Hepatocyte (in vitro differentiated cells): ENCODE measurements around the gene DSG1. TPM values are rescaled to one million over a fixed set of nuclear protein-coding genes. Genes with fewer than 3 reads are reported as not detected.
"Not testable (repeated sequence)": the region's sequence is repeated elsewhere in the genome, so short reads cannot be mapped to it uniquely, and the experiment has no call there.

Experiments
- DNase-seq: peaks from one replicate; pipeline ENCODE4 v3.0.0-alpha.2; 2016; ENCODE audit warnings: low spot score
- H2AFZ ChIP-seq: fragments of 200-600 bp; sonication (generic); 2 replicates; pipeline ENCODE4 v1.6.0; 2016; ENCODE audit warnings: antibody characterized with exemption, mild to moderate bottlenecking
- H3K27ac ChIP-seq: fragments of 200-600 bp; sonication (generic); 2 replicates; pipeline ENCODE4 v1.5.1; 2016; ENCODE audit warnings: mild to moderate bottlenecking
- H3K27me3 ChIP-seq: fragments of 200-600 bp; sonication (generic); 2 replicates; pipeline ENCODE4 v1.6.1; 2016
- H3K36me3 ChIP-seq: fragments of 200-600 bp; sonication (generic); replicated peaks from 2 replicates; pipeline ENCODE4 v1.5.1; 2016; ENCODE audit warnings: low read depth; ENCODE audit not compliant: insufficient read depth
- H3K4me1 ChIP-seq: fragments of 200-600 bp; sonication (generic); 2 replicates; pipeline ENCODE4 v1.5.1; 2016; ENCODE audit warnings: mild to moderate bottlenecking, moderate library complexity; ENCODE audit not compliant: insufficient read depth
- H3K4me2 ChIP-seq: fragments of 200-600 bp; sonication (generic); 2 replicates; pipeline ENCODE4 v1.6.0; 2016
- H3K4me3 ChIP-seq: fragments of 200-600 bp; sonication (generic); 2 replicates; pipeline ENCODE4 v1.5.1; 2016; ENCODE audit warnings: mild to moderate bottlenecking
- H3K79me2 ChIP-seq: fragments of 200-600 bp; sonication (generic); 2 replicates; pipeline ENCODE4 v1.6.0; 2017; ENCODE audit warnings: mild to moderate bottlenecking
- H3K9me2 ChIP-seq: fragments of 200-600 bp; sonication (generic); replicated peaks from 2 replicates; pipeline ENCODE4 v1.6.0; 2017; ENCODE audit warnings: mild to moderate bottlenecking; ENCODE audit not compliant: insufficient read depth
- H3K9me3 ChIP-seq: fragments of 200-600 bp; sonication (generic); 2 replicates; pipeline ENCODE4 v1.5.1; 2016; ENCODE audit warnings: low read depth, mild to moderate bottlenecking
- H4K20me1 ChIP-seq: fragments of 200-600 bp; sonication (generic); 2 replicates; pipeline ENCODE4 v1.6.0; 2016; ENCODE audit warnings: mild to moderate bottlenecking; ENCODE audit not compliant: insufficient read depth, poor library complexity, severe bottlenecking
- CTCF ChIP-seq: fragments of 200-600 bp; sonication (generic); IDR thresholded peaks from 2 replicates; pipeline ENCODE4 v1.5.1; 2016; ENCODE audit warnings: antibody characterized with exemption, mild to moderate bottlenecking; ENCODE audit not compliant: poor library complexity
- EZH2 ChIP-seq: fragments of 200-600 bp; sonication (generic); IDR thresholded peaks from 2 replicates; pipeline ENCODE4 v1.6.1; 2016; ENCODE audit warnings: antibody characterized with exemption, mild to moderate bottlenecking, borderline replicate concordance
- EZH2phosphoT487 ChIP-seq: fragments of 200-600 bp; sonication (generic); IDR thresholded peaks from one replicate; pipeline ENCODE4 v1.6.1; 2018; ENCODE audit warnings: antibody characterized with exemption, mild to moderate bottlenecking, low read depth, moderate library complexity; ENCODE audit not compliant: unreplicated experiment, severe bottlenecking
- WGBS: methylation state at CpG from one replicate; pipeline ENCODE4 v1.1.6; 2016; ENCODE audit warnings: low lambda C conversion rate; ENCODE audit errors: missing lambda C conversion rate; 5-methylcytosine and 5-hydroxymethylcytosine counted together
- polyA plus RNA-seq: library from polyadenylated mRNA; unstranded; fragments of >200 nt; fragmentation: Nextera tagmentation; extraction: Ambion mirVana; gene quantifications from 2 replicates; pipeline ENCODE4 v1.2.1, GENCODE V29; 2016
- total RNA-seq: library from RNA; depleted of rRNA; stranded (reverse); fragments of >200 nt; gene quantifications from 2 replicates; pipeline ENCODE4 v1.2.3, GENCODE V29; 2014

The DSG1 gene
- total and polyA plus RNA-seq, 2 experiments from 2014 or later = 0.65 to 0.70 TPM

- Histone ChIP-seq H3K79me2 (no peaks in the 10 kb centered on the region), H3K4me2 (no peak overlapping the region), H3K27me3 (no peaks in the 10 kb centered on the region), H2AFZ (no peak overlapping the region), H3K27ac (no peak overlapping the region), H3K9me3 (no peaks in the 10 kb centered on the region), H4K20me1 (no peaks in the 10 kb centered on the region), H3K4me1 (no peaks in the 10 kb centered on the region), H3K9me2 (no peaks in the 10 kb centered on the region), H3K4me3 (no peak overlapping the region), H3K36me3 (no peaks in the 10 kb centered on the region)
- TF ChIP-seq EZH2 (no peak), EZH2phosphoT487 (no peak), CTCF (no peak)
- 91% methylated on average over 4 of the region's 4 CpGs for WGBS
- DNase-seq = no peak
Observed at GRCh38 chr18:31343454-31343853, 25.5 kb downstream of the DSG1 start.

GRCh38 chr18:31353336-31353735 is 35.4 kb downstream of the DSG1 start:
- not testable (repeated sequence) for H4K20me1 ChIP-seq, H2AFZ ChIP-seq, H3K27me3 ChIP-seq, H3K9me2 ChIP-seq, H3K4me2 ChIP-seq, H3K36me3 ChIP-seq, H3K4me1 ChIP-seq, H3K9me3 ChIP-seq, H3K79me2 ChIP-seq, DNase-seq, H3K27ac ChIP-seq, H3K4me3 ChIP-seq
- 80% methylated on average over 8 of the region's 17 CpGs for WGBS

- no peaks in the 10 kb centered on the region for H3K9me3 ChIP-seq
- no peaks in the 10 kb centered on the region for H3K36me3 ChIP-seq
- H3K27ac ChIP-seq = no peak overlapping the region
- no peaks in the 10 kb centered on the region for H4K20me1 ChIP-seq
- no peaks in the 10 kb centered on the region for H3K9me2 ChIP-seq
- no peaks in the 10 kb centered on the region for H3K27me3 ChIP-seq
- H3K4me1 ChIP-seq = no peaks in the 10 kb centered on the region
- no peak for DNase-seq
- WGBS = 98% methylated on average over 8 of the region's 8 CpGs
- no peaks in the 10 kb centered on the region for H3K79me2 ChIP-seq
- no peak overlapping the region for H2AFZ ChIP-seq
- H3K4me3 ChIP-seq = no peak overlapping the region
- H3K4me2 ChIP-seq = no peak overlapping the region
- TF ChIP-seq EZH2 = no peak
- TF ChIP-seq EZH2phosphoT487 = no peak
- TF ChIP-seq CTCF = no peak
Observed at GRCh38 chr18:31354990-31355389, 37.0 kb downstream of the DSG1 start.

- H3K79me2 ChIP-seq = no peaks in the 10 kb centered on the region
- no peaks in the 10 kb centered on the region for H3K9me2 ChIP-seq
- no peak overlapping the region for H2AFZ ChIP-seq
- no peak overlapping the region for H3K27ac ChIP-seq
- no peak for DNase-seq
- TF ChIP-seq EZH2 = no peak
- TF ChIP-seq CTCF = no peak
- TF ChIP-seq EZH2phosphoT487 = no peak
- no peaks in the 10 kb centered on the region for H3K9me3 ChIP-seq
- WGBS = 89% methylated on average over 5 of the region's 5 CpGs
- no peak overlapping the region for H3K4me3 ChIP-seq
- no peaks in the 10 kb centered on the region for H3K27me3 ChIP-seq
- H3K4me2 ChIP-seq = no peak overlapping the region
- H4K20me1 ChIP-seq = no peaks in the 10 kb centered on the region
- H3K36me3 ChIP-seq = no peaks in the 10 kb centered on the region
- no peaks in the 10 kb centered on the region for H3K4me1 ChIP-seq
Observed at GRCh38 chr18:31356025-31356424, 38.1 kb downstream of the DSG1 start.
